ENCODE results near the gene ZFYVE28.
"Not testable (repeated sequence)": the region's sequence is repeated elsewhere in the genome, so short reads cannot be mapped to it uniquely, and the experiment has no call there.

The ZFYVE28 gene

DNA sequence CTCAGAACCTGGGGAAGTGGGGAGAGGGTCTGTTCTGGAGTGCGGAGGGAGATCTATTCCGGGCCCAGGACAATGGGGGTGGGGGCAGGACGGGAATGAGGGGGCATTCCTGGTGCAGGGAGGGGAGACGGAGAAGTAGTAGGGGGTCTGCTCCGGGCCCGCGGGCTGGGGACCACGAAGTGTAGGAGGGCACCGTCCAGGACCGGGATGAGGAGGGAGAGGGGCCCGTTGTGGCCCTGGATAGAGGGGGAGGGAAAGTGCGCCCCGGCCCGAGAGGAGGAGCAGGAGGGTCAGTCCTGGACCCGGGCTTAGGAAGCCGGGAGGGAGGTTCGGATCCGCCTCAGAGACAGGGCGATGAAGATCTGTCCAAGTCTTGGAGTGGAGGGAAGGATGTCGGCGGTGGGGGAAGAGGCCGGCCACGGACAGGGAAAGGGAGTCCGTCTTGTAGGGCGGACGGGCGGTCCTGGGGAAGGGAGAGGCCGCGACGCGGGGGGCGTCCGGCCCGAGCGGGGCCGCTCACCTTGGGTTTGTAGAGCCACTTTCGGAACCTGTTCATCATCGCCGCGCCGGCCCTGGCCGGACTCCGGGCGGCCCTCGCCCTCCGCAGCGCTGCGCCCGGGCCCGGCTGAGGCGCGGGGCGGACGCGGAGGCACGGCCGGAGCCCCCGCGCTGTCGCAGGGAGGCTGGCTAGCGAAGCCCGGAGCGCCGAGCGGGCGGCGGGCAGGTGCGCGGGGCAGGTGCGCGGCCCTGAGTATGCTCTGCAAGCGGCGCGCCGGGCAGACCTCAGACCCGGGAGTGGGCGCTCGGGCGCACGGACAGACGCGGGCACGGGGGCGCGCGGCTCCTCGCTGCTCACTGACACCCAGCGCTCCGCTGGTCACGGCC is at the start of gene ZFYVE28:
ZFYVE28 (minus strand) TSS at position 881 of the 885 bp plus-strand sequence; CDS start at position 559, 322 bp downstream.
- DNase-seq (ENCODE audit: low spot score): no peak

- DNase-seq (ENCODE audit: low spot score): not testable (repeated sequence)
Measured at GRCh38 chr4:2465544-2465943, 47.1 kb upstream of the ZFYVE28 start.

DNA sequence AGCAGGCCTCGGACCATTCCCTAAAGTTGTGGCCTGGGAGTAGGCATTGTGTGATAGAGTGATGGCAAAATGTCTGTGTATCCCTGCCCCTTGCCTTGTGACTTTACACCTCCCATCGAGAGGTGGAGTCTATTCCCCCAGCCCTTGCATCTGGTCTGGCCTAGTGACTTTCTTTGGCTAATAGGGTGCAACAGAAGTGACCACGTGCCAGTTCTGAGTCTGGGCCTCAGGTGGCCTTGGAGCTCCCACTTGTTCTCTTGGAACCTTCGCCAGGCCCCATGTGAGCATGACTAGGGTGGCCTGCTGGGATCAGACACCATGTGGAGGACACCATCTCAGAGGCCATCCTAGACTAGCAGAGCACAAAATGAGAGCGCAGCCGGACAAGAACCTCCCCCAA is 46.6 kb upstream of the ZFYVE28 start:
- no peak for DNase-seq (ENCODE audit: low spot score)

DNA sequence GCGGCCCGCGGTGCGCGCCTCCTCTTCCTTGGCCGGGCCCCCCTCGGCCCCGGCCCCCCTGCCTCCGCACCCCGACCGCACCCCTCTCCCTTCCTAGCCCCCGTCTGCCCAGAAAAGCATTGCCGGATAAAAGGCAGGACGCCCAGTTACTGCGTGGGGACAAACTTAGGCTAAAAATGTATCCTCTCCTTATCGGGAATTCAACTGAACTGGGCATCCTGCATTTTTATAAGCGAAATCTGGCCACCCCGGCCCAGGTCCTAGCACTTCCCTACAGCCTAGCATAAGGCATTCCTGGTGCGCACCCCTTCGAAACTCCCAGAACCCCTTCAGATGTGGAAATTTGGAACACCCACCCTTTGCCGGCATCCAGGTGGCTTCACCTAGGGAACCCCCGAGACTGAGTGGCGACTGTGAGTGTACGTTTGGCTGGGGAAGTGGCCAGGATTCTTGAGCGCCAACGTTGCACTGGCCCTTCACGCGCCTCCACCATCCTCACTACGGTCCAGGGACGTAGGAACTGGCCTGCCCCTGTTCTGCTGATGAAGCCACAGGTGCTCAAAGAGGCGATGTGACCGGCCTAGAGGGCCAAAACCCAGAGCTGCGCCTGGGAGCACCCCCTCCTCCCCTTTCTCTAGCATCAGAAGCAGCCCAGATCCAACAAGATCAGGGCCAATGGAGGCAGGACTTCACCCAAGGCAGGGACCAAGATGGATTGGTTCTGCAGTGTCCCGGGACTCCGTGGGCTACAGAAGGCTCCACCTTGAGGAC is 44.7 kb upstream of the ZFYVE28 start:
- peak; percentile 2 for DNase-seq (ENCODE audit: low spot score)

- DNase-seq (ENCODE audit: low spot score): peak; percentile 90
Measured at GRCh38 chr4:2462218-2462991, 44.0 kb upstream of the ZFYVE28 start.

GRCh38 chr4:2461246-2461960 is 43.0 kb upstream of the ZFYVE28 start:
- DNase-seq (ENCODE audit: low spot score): peak; percentile 6

DNA sequence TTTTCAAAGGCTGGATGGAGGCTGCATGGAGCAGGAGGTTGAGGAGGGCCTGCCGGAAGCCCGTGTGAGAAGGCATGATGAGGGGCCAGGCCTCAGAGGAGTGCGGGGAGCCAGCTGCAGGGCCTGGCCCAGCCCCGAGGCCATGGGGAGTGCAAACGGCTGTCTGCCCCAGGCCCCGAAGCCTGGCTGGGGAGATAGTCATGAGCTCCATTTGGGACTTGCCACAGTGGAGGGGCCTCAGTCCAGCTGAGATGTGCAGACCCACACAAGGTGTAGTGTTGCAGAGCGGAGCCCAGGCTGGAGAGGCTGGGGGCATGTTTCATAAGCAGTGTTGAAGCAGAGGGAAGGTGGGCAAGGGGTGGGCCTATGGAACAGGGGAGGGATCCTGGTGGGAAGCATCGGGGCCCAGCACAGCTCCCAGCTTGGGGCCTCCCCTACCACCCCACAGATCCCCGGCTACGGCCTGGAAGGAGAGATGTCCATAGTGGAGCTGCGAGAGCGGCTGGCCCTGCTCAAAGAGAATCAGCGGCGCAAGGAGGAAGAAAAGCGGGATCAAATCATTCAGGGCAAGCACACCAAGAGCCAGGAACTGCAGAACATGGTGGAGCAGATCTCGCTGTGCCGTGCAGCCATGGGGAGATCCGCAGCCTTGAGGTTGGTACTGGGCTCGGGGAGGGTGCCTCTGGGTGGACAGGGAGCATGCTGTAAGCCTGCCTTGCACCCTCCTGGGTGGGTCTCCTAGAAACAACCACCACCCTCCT is 41.3 kb upstream of the ZFYVE28 start:
- DNase-seq (ENCODE audit: low spot score): no peak

DNA sequence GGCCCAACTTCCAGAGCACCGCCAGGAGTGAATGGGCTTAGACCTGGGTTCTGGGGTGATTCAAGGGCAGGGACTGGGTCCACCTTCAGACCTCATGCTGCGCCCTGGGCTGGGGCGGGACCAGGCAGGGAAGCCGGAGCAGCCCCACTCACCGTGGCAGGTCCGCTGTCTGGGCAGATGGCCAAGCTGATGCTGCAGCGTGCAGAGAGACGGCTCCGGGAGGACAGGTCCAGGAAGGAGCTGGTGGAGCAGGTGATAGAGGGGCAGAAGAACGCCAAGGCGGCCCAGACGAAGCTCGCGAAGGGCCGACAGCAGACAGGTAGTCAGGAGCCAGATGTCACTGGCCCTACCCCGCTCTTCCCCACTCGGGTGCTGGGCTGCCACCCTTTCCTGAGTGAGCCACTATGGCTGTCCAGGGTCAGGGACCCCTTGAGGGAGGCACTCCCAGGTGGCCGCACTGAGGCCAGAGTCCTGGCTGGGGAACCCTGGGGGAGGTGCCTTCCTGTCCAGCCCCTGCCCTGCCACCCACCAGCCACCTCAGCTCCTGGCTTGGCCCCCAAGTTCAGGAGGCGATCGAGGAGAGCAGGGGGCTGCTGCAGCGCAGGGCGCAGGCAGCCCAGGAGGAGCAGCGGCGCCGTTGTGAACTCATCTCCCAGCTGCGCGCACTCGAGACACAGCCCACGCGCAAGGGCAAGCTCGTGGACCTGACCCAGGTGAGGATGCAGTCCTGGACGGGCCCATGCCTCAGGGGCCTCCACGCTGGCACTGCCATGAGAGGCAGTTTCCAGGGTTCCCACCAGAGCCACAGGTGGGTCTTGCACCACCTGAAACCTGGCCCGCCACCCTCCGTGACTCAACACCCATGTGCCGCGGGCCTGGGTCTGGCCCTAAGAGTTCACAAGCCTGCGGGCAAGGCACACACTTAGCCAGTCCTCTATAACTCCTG is 40.4 kb upstream of the ZFYVE28 start:
- no peak for DNase-seq (ENCODE audit: low spot score)

- DNase-seq (ENCODE audit: low spot score): no peak
Measured at GRCh38 chr4:2457481-2458295, 39.2 kb upstream of the ZFYVE28 start.

- peak; percentile 12 for DNase-seq (ENCODE audit: low spot score)
Measured at GRCh38 chr4:2451821-2452785, 33.7 kb upstream of the ZFYVE28 start.

GRCh38 chr4:2451036-2451520 is 32.6 kb upstream of the ZFYVE28 start:
- DNase-seq (ENCODE audit: low spot score): no peak

- peak; percentile 8 for DNase-seq (ENCODE audit: low spot score)
Measured at GRCh38 chr4:2450394-2451035, 32.1 kb upstream of the ZFYVE28 start.

DNA sequence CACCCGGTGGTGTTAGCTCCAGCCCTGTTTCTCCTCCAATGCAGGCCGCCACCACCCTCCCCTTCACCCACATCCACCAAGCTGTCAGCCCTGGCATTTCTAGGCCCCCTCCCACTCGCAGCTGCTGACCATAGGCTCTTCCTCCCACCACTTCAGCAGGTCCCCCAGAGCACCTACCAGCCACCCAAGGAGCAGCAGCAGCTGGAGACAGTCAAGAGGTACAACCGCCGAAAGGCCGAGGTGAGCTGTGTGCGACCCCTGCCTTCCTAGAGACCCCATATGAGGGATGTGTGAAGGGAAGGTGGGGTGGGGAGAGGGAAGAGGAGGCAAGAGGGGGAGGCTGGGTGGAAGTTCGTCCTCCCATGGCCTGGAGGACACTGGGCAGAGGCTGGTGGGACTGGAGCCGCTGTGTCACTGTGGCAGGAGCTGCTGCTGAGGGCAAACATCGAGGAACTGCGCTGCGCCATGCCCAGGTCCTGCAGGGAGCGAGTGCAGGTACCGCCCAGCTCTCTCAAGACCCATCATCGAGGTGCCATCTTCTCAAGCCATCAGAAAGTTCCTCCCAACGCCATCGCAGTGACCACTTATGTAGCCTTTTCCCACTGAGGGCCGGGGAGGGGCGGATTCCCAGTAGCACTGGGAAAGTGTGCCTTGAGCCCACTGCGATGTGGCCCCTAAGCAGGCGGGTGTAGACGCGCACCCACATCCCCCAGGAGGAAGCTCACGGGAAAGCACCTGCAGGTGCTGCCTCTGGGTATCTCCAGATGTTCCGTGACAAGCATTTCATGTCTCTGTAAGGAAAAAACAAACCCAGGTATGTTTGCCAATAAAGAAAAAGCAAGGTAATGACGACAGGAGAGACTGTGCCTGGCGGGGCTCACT is 31.3 kb upstream of the ZFYVE28 start:
- peak; percentile 5 for DNase-seq (ENCODE audit: low spot score)

DNA sequence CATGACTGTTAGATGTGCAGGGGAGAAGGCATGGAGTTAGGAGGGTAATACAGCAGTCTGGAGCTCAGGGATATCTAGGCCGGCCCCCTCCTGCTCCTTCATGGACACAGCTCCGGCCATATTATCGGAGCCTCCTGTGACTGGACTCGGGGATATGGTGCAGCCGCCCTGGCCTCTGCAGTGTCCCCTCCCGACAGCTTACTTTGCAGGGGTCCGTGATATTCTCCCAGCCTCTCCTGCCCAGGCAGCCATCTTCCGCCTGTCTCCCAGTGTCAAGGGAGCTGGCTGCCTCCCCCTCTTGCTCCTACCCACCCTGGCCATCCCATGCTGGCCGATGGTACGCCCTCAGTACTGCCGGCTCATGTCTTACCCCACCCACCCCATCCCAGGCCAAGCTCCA is 30.6 kb upstream of the ZFYVE28 start:
- no peak for DNase-seq (ENCODE audit: low spot score)

- no peak for DNase-seq (ENCODE audit: low spot score)
Measured at GRCh38 chr4:2448589-2448988, 30.1 kb upstream of the ZFYVE28 start.
